PC-3 (cell line): ENCODE data around the gene SYNJ1. TPM values are rescaled to one million over a fixed set of nuclear protein-coding genes. Genes with fewer than 3 reads are reported as not detected.

Source experiments
- ATAC-seq: fragments of 200-7000 bp; cut with Tn5 transposase; 2 replicates; pipeline ENCODE4 v1.9.1; 2020; ENCODE audit warnings: mild to moderate bottlenecking, moderate library complexity
- Bru-seq: library from RNA; stranded (reverse); fragments of 400-500 nt; gene quantifications from one replicate; lab custom pipeline; 2021; lab: Mats Ljungman, UMichigan
- BruChase-seq, 2 experiments: library from RNA; stranded (reverse); fragments of 400-500 nt; gene quantifications; one replicate each; lab custom pipeline; 2021; lab: Mats Ljungman, UMichigan
- BruUV-seq: library from RNA; stranded (reverse); fragments of 400-500 nt; replicated peaks from 2 replicates; lab custom pipeline; 2021; lab: Mats Ljungman, UMichigan
- CTCF ChIA-PET: fragments of 300-600 bp; sonication (Branson Sonifier 250); formaldehyde crosslinking; loops from one replicate; lab custom pipeline; 2022; ENCODE audit warnings: antibody characterized with exemption; lab: Charles Lee
- POLR2A ChIA-PET: fragments of 300-600 bp; sonication (Branson Sonifier 250); formaldehyde crosslinking; loops from one replicate; lab custom pipeline; 2022; ENCODE audit warnings: antibody characterized with exemption; ENCODE audit not compliant: unreplicated experiment; lab: Charles Lee
- DNase-seq: peaks from one replicate; pipeline ENCODE4 v3.0.0-alpha.2; 2015
- H2AFZ ChIP-seq: fragments of 300-600 bp; sonication (generic); 2 replicates; pipeline ENCODE4 v1.6.0; 2016; ENCODE audit warnings: antibody characterized with exemption, low read length
- H3F3A ChIP-seq: fragments of 300-600 bp; sonication (generic); one replicate; pipeline ENCODE4 v1.6.0; 2017; ENCODE audit warnings: antibody characterized with exemption, low read length, control low read depth, mild to moderate bottlenecking; ENCODE audit not compliant: unreplicated experiment
- H3K27ac ChIP-seq: fragments of 300-600 bp; sonication (generic); 2 replicates; pipeline ENCODE4 v1.5.1; 2016; ENCODE audit warnings: mild to moderate bottlenecking, low read length
- H3K27me3 ChIP-seq: fragments of 300-600 bp; sonication (generic); 2 replicates; pipeline ENCODE4 v1.6.1; 2016; ENCODE audit warnings: low read length, mixed read lengths
- H3K36me3 ChIP-seq: fragments of 300-600 bp; sonication (generic); 2 replicates; pipeline ENCODE4 v1.6.1; 2016; ENCODE audit warnings: low read depth, mixed run types, low read length, mixed read lengths
- H3K4me1 ChIP-seq: fragments of 300-600 bp; sonication (generic); 2 replicates; pipeline ENCODE4 v1.5.1; 2016; ENCODE audit warnings: low read length; ENCODE audit not compliant: insufficient read depth
- H3K4me2 ChIP-seq: fragments of 300-600 bp; sonication (generic); 2 replicates; pipeline ENCODE4 v1.6.0; 2016; ENCODE audit warnings: low read length
- H3K4me3 ChIP-seq: fragments of 300-600 bp; sonication (generic); 2 replicates; pipeline ENCODE4 v1.5.1; 2016; ENCODE audit warnings: mild to moderate bottlenecking, low read length, mixed read lengths
- H3K79me2 ChIP-seq: fragments of 300-600 bp; sonication (generic); 2 replicates; pipeline ENCODE4 v1.6.1; 2017; ENCODE audit warnings: low read length, mixed read lengths
- H3K9ac ChIP-seq: fragments of 300-600 bp; sonication (generic); 2 replicates; pipeline ENCODE4 v1.6.0; 2016; ENCODE audit warnings: mild to moderate bottlenecking, low read length
- H3K9me2 ChIP-seq: fragments of 300-600 bp; sonication (generic); replicated peaks from 2 replicates; pipeline ENCODE4 v1.6.1; 2016; ENCODE audit warnings: mixed run types, low read length, mixed read lengths
- H3K9me3 ChIP-seq: fragments of 300-600 bp; sonication (generic); 2 replicates; pipeline ENCODE4 v1.6.1; 2016; ENCODE audit warnings: low read length, mixed read lengths
- H4K20me1 ChIP-seq: fragments of 300-600 bp; sonication (generic); 2 replicates; pipeline ENCODE4 v1.6.1; 2016; ENCODE audit warnings: low read length, mixed read lengths
- CTCF ChIP-seq: fragments of 300-600 bp; sonication (generic); conservative IDR thresholded peaks from 2 replicates; pipeline ENCODE4 v1.5.1; 2017; ENCODE audit warnings: antibody characterized with exemption, low read depth, mild to moderate bottlenecking, low read length
- EZH2 ChIP-seq: fragments of 300-600 bp; sonication (generic); IDR thresholded peaks from one replicate; pipeline ENCODE4 v1.6.1; 2017; ENCODE audit warnings: antibody characterized with exemption, mild to moderate bottlenecking, low read length; ENCODE audit not compliant: unreplicated experiment
- EZH2phosphoT487 ChIP-seq: fragments of 300-600 bp; sonication (generic); IDR thresholded peaks from 2 replicates; pipeline ENCODE4 v1.6.1; 2018; ENCODE audit warnings: mild to moderate bottlenecking, antibody characterized with exemption, low read length, borderline replicate concordance
- intact Hi-C: fragments of 100-400 bp; cut with micrococcal nuclease; formaldehyde crosslinking; loops from 2 replicates; pipeline ENCODE4 v1.9.0; 2023
- long read RNA-seq: library from polyadenylated mRNA; unstranded; transcript quantifications from one replicate; pipeline ENCODE4 v2.0.0, GENCODE V29; 2021; ENCODE audit not compliant: unreplicated experiment
- total RNA-seq: library from RNA; depleted of rRNA; stranded (reverse); fragments of >200 nt; gene quantifications from 2 replicates; pipeline ENCODE4 v1.2.3, GENCODE V29; 2014; rRNA removed

The SYNJ1 gene
- 7.0 and 16.2 TPM in 2 replicates for total RNA-seq
- Bru-seq, nascent RNA: percentile 64 among the genes with signal in this experiment
- BruChase-seq, experiment 1, labeled RNA remaining after a 6-hour chase: percentile 66 among the genes with signal in this experiment
- BruChase-seq, experiment 2, labeled RNA remaining after a 2-hour chase: percentile 67 among the genes with signal in this experiment
- long read RNA-seq, partial matches to known transcripts: 7 of 12 reads
- long read RNA-seq, other reads (novel, unspliced or antisense): 4 of 12 reads

GRCh38 chr21:32727687-32728455 is at the start of gene SYNJ1:
TSS of gene SYNJ1 (minus strand) at chr21:32728013. CDS start at chr21:32726895, 1,118 bp downstream.
- ChIA-PET POLR2A (interaction anchor here (0.6 kb wide), 5 partner anchors 24 to 1475 kb away, joined by 3 to 12 read pairs (median 3); partner anchors contain the start of gene CFAP298), CTCF (interaction anchor here (0.7 to 1.3 kb wide), 2 partner anchors 27 to 44 kb away, joined by 4 to 10 read pairs; partner anchors contain the start of gene PAXBP1)
- peaks cover 12% of the 10 kb centered on the region for H3K4me1 ChIP-seq
- no peaks in the 10 kb centered on the region for H3F3A ChIP-seq
- intact Hi-C loops: loop anchor here (2.0 to 5.0 kb wide), 4 partner anchors 45 to 724 kb away; no protein-coding TSS in a partner anchor
- no peaks in the 10 kb centered on the region for H4K20me1 ChIP-seq
- peak within 1 kb of the TSS; percentile 1 for H3K27ac ChIP-seq
- TF ChIP-seq CTCF (no peak), EZH2 (no peak), EZH2phosphoT487 (no peak)
- H2AFZ ChIP-seq: peak within 1 kb of the TSS; percentile 86
- H3K4me3 ChIP-seq: peak within 1 kb of the TSS; percentile 80
- no peaks in the 10 kb centered on the region for H3K9me2 ChIP-seq
- peak within 1 kb of the TSS; percentile 74 for H3K9ac ChIP-seq
- H3K4me2 ChIP-seq: peak within 1 kb of the TSS; percentile 92
- no peaks in the 10 kb centered on the region for H3K36me3 ChIP-seq
- no peaks in the 10 kb centered on the region for H3K27me3 ChIP-seq
- H3K9me3 ChIP-seq: no peaks in the 10 kb centered on the region
- BruUV-seq: no TSS peak
- DNase-seq (peak; percentile 96), ATAC-seq (peak; percentile 89)
- peaks cover 15% of the 10 kb centered on the region for H3K79me2 ChIP-seq

GRCh38 chr21:32777269-32777668 is 49.5 kb upstream of the SYNJ1 start:
- no peak overlapping the region for H3K4me3 ChIP-seq
- POLR2A ChIA-PET: interaction anchor here (0.6 kb wide), 2 partner anchors 640 to 1988 kb away, joined by 5 to 6 read pairs; no protein-coding TSS in a partner anchor
- CTCF ChIA-PET: no interaction called here

More at GRCh38 chr21:32777269-32777668, 49.5 kb upstream of the SYNJ1 start:
- Histone ChIP-seq H3K9ac (no peak overlapping the region), H2AFZ (no peak overlapping the region), H3K27me3 (no peaks in the 10 kb centered on the region), H3K36me3 (no peaks in the 10 kb centered on the region), H3F3A (no peaks in the 10 kb centered on the region), H3K9me2 (no peaks in the 10 kb centered on the region), H4K20me1 (no peaks in the 10 kb centered on the region), H3K9me3 (no peaks in the 10 kb centered on the region), H3K4me1 (peaks cover 7% of the 10 kb centered on the region), H3K4me2 (no peak overlapping the region), H3K79me2 (no peaks in the 10 kb centered on the region), H3K27ac (no peak overlapping the region)
- ATAC-seq (no peak), DNase-seq (no peak)
- TF ChIP-seq EZH2: no peak
- no peak for TF ChIP-seq EZH2phosphoT487
- TF ChIP-seq CTCF: no peak
- BruUV-seq: no TSS peak
- intact Hi-C loops: loop anchor here (10.0 kb wide), 1 partner anchor 362 kb away; the partner anchor contains the start of gene EVA1C
